ENCODE results near the gene MLNR.

The MLNR gene

DNA sequence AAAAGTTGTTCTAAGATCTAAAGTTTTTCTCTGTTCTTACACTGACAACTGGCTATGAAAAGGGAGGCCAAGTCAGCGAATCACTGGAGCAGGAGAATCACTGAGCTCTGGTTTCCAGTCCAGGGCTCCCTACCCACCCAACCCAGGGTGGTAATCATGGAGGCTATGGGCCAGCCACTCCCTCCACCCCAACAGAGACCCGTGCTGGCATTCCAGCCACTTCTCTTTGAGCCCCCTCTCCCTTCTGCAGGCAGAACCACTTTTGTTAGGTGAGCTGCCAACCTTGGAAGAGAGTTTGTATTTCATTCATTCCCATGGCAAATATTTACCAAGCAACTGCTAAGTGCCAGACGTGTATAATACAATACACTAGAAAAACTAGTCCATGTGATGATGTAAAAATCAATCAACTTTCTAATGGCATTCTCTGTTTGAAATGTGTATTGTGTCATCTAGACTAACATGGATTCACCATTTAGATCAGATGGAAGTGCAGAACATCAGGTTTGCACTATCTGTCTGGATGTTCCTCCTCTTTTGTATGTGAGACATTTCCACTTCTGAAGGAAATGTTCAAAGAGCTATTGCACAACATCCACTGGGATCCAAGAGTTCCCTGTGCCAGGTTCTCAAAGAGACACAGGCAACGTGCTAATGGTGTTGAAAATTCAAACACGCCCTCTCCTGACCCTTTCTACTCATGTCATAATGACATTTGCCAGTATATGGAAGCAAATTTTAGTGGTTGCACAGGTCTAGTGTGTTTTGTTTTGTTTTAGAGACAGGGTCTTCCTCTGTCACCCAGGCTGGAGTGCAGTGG lies 5.3 kb downstream of the MLNR start:
- no peak for DNase-seq (ENCODE audit: low read depth in 1 of 2, low spot score in 1 of 2)

DNA sequence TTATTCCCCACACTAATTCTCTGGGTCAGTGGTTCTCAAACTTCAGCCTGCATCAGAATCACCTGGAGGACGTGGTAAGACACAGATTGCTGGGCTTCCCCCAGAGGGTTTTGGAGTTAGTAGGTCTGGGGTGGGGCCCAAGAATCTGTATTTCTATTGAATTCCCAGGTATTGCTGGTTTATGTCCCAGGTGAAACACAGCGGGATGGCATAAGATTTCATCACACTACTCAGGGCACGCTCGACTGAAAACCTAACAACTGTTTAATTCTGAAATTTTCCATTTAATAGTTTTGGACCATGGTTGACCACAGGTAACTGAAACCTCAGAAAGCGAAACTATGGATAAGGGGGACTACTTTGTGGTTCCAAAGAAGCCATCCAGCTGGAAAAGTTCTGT lies 6.5 kb downstream of the MLNR start:
- no peak for DNase-seq (ENCODE audit: low read depth in 1 of 2, low spot score in 1 of 2)

DNA sequence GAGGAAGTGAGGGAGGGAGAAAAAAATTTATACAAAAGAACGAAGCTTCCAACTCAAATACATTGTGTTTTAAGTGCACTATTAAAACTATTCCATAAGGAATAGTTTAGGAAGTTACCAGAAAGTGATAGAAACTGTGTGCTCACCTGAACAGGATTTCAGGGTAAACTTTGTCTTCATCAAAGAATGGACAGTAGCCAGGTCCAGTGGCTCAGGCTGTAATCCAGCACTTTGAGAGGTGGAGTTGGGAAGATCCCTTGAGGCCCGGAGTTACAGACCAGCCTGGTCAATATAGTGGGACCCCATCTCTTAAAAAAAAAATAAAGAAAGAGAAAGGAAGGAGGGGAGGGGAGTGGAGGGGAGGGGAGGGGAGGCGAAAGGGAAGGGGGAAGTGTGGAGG lies 14.6 kb downstream of the MLNR start:
- DNase-seq (ENCODE audit: low read depth in 1 of 2, low spot score in 1 of 2) = no peak

DNA sequence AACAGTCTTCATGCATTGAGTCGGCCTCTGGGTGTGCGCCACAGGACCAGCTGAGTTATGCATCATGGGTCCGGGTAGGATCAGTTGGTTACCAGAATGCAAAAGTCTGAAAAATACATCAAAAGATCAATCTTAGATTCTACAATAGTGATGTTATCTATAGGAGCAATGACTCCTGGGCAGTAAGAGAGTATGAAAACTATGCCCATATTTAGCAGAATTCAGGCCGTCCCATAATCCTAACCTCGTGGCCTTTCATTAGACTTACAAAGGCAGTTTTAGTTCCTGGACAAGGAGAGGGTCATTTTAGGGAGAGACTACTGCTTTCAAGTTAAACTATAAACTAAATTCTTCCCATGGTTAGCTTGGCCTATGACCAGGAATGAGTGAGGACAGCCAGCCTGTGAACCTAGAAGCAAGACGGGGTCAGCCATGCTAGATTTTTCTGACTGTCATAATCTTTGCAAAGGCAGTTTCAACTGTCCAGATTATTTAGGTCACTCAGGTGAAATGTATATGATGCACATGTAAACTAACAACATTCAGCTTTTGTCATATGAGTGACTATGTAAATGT lies 15.8 kb downstream of the MLNR start:
- DNase-seq (ENCODE audit: low read depth in 1 of 2, low spot score in 1 of 2) = no peak

DNA sequence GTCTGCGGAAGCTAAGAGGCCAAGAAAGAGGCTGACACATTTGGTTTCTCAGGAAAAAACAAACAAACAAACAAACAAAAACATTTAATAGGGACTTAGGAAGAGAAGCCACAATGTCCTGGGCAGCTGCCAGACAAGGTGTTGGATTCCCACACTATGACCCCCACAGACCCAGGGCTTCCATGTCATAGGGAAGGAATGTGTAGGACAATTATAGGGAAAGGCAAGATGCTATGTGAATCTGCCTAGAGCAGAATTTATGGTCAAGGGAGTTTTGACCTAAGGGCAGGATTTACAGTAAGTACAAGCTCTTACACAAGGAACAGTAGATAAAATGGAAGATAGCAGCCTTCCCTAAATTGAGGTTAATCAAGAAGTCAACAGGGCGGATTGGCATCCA lies 18.5 kb downstream of the MLNR start:
- no peak for DNase-seq (ENCODE audit: low read depth in 1 of 2, low spot score in 1 of 2)

DNA sequence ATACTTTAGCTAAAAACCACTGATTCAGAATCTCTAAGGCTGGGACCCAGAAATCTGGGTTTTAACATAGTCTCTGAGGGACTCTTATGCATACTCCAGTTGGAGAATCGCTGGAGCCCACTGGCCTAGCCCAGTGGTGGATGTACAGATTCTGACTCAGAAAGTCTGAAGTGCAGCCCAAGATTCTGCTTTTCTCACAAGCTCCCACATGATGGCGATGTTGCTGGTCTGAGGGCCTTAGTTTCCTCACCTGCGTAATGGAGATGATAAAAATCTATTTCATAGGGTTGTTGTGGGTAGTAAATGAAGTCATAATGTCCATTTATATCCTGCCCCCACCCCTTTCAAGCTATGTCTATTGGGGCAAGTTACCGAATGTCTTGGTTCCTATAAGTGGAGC lies 19.9 kb downstream of the MLNR start:
- DNase-seq (ENCODE audit: low read depth in 1 of 2, low spot score in 1 of 2) = no peak

DNA sequence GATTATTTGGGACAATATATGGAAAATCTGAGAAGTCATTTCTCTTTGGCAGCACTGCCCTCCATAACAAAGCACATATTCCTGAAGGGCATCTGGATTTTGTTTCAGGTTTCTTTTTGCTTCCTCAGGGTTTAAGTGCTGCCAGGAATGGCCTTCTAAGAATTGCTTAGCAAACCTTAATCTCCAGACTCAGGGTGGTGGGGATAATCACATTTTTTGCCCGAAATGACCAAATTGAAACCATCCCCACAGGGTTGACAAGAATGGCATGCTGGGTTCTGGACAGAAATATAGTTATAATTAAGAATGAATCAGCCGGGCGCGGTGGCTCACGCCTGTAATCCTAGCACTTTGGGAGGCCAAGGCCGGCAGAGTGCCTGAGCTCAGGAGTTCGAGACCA lies 21.2 kb downstream of the MLNR start:
- DNase-seq (ENCODE audit: low read depth in 1 of 2, low spot score in 1 of 2) = no peak

DNA sequence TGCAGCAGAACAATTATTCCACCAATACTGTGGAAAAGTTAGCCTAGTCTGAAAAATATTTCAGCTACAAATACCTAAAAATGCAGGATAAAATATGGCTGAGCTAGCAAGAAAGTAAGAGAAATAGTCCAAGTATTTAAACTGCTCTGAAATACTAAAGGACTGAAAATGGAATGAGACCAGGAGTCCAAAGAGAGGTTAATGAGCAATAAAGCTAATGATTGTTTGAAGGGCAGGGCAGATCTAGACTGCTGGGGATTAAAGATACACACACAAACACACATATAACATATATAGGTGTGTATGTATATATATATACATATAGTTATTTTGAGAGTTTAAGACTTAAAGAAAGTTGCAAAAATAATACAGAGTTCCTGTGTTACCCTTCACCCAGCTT lies 25.0 kb downstream of the MLNR start:
- no peak for DNase-seq (ENCODE audit: low read depth in 1 of 2, low spot score in 1 of 2)

DNA sequence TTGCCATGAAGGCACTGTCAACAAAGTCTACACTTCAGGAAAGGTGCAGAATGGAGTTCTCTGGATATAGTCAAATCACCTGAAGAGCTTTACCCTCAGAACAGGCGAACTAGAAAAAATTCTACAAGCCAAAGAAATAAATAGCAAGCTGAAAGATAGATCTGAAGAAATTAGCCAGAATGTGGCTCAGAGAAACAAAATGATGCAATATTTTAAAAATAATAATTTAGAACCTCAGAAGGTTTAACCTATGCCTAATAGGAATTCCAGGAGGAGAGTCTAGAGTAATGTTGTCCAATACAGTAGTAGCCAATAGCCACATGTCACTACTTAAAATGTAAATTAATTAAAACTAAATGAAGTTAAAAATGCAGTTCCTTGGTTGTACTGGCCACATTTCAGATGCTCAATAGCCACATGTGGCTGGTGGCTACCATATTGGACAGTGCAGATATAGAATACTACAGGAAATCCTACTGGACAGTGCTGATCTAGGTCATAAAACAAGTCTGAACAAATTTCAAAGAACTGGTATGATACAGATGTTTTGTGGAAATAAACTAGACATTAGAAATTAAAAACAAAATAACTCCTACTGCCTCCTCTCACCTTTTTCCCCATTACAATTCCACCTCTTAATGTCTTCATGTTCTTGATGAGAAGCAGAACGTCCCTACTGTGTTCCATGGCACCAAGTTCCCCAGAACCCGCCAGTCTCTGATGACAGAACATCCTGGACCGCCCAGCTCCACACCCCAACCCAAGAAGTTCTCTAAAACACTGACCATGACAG lies 26.9 kb downstream of the MLNR start:
- DNase-seq (ENCODE audit: low read depth in 1 of 2, low spot score in 1 of 2) = no peak

DNA sequence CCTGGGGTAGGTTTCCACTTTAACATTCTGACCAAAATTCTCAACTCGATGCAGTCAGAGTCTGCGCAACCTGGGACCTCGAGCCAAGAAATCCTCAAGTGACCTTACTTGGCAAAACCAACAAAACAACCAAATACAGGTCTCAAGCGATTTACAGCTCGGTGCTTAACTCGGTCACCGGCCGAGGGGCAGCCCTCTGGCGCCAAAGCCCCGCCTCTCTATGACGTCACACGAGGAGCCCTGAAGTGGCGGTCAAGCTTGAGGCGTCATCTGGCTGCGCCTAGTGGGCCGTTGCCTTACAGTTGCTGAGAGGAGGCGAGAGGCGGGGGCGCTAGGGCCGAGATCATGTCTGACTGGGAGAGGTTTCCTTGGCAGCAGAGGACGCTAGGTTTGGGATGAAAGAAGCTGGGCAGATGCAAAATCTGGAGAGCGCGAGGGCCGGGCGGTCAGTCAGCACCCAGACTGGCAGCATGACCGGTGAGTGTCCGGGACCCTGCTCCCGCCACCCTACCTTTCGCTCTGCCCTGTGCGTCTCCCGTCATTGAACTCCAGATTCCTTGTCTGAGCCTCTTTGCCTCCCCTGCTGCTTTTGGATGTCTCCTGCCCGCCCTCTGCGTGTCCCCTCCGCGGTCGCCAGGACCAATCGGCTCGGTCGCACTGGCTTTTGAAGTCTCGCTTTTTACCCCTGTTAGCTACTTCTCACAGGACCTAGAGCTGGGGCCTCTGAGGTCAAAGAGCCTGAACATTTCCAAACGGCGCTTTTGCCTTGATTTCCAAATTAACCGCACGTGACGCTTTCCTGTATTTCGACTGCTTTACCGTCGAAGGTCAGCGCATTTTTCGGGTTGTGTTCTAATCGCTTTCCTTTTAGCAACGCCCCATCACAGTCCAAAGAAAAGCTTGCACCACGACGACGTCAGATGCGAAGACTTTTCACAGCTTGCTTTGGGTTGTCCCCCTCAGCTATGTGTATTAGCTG lies 27.8 kb downstream of the MLNR start, which contains the start of gene CDADC1:
Gene CDADC1, plus strand, starts transcription at position 283 of the 979 bp plus-strand sequence. Its CDS starts 113 bp downstream, at position 396.
- peak; percentile 68 to 75 for DNase-seq (ENCODE audit: low read depth in 1 of 2, low spot score in 1 of 2)

DNA sequence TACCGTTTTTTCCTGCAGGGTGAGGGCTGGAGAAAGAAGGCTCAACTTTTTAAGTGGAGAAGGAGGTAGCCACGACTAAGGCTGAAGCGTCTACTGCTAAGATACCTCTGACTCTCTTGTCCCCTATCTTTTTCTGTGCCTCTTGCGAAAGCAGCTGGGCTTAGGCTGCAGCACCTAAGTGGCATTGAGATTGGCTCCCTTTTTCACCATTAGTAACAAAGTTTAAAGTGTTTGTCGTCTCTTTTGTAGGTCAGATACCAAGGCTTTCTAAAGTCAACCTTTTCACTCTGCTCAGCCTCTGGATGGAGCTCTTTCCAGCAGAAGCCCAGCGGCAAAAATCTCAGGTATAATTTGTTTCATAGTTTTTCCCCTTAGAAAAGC lies 28.5 kb downstream of the MLNR start:
- DNase-seq (ENCODE audit: low read depth in 1 of 2, low spot score in 1 of 2) = no peak

DNA sequence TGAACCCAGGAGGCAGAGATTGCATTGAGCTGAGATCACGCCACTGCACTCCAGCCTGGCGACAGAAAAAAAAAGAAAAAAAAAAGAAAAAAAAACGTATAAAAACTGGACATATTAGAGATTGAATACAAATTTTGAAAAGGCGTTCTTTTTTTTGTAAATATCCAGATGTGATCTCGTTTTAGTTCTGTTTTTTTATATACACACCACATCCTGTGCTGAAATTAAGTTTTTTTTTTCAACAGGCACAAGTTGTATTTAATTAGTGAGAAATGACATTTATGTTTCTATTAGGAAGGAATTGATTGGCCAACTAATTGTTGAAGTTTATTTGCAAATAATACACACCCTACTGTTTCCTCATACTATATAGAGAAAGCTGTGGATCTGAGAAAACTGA lies 31.2 kb downstream of the MLNR start:
- DNase-seq (ENCODE audit: low read depth in 1 of 2, low spot score in 1 of 2) = no peak

DNA sequence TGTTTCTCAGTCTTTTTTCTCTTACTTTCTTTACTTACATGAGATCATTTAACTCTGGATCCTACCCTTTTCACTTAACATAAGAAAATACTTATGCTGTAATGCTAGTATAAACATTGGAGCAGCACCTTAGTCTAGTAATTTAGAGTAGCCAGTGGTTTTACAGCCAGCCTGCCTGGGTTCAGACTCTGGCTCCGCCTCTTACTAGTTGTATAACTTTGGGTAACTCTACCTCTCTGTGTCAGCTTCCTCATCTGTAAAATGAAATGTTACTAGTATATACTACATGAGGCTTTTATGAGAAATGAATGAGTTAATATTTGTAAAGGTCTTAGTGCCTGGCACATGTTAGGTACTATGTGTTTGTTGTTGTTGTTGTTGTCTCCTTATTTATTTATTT lies 33.2 kb downstream of the MLNR start:
- DNase-seq (ENCODE audit: low read depth in 1 of 2, low spot score in 1 of 2) = no peak

DNA sequence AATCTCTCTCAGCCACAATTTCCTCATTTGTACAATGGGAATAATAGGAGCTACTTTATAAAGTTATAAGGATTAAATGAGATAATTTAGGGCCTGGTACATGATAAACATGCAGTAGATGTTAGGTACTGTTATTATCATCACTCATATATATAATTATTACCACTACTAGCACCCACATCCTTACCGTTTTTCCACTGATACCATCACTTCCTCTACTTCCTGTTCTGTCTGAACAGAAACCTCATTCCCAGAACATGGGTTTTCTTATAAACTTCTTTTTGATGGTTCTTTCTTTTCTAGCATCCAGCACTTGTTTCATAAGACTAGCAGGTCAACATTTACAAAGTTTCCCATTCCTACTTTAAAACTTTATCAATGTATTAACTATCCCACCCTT lies 33.9 kb downstream of the MLNR start:
- no peak for DNase-seq (ENCODE audit: low read depth in 1 of 2, low spot score in 1 of 2)

DNA sequence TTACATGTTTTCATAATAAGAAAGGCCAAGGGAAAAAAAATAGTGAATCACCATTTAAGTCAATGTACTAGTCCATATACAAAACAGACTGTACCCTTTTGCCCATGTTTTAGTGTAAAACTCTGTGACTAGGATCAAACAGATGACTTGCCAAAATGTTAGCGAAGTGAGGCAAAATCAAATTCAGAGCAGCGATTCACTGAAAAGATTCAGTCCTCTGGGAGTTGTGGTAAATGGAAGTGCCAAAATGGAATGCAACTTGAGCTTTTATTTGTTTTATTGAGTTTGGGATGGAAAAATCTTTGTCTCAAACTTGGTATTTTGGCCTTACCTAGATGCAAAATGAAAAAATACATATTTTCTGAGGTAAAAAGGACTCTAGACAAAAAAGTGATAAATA lies 36.7 kb downstream of the MLNR start:
- DNase-seq (ENCODE audit: low read depth in 1 of 2, low spot score in 1 of 2) = no peak

DNA sequence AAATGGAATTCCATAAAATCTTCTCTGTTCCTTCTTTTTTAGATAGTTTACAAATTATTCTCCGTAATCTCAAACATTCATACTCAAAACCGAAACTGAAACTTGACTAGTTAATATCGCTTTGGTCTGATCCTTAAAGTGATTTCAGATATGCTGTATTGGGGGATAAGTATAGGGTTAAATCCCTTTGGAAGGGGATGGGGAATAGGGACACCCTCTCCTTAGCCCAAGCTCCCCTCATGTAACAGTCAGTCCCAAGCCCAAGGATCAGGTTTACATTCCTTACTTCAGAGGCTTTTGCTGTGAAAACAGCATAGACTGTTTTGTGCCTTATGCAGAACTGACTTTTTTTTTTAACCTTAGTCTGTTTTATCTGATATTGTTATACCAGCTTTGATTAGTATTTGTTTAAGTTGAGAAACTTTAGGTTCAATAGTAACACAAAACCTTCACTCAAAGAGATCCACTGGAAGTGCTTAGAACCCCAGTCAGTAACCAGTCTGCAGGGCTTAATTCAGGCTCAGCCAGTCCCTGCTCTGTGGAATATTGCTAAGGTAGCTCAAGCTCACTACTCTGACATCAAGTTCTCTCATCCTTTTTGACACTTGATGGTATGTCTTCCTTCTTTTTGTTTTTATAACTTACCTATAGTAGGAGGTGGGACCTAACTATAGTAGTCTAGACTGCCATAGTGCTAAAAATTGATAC lies 38.1 kb downstream of the MLNR start:
- no peak for DNase-seq (ENCODE audit: low read depth in 1 of 2, low spot score in 1 of 2)

DNA sequence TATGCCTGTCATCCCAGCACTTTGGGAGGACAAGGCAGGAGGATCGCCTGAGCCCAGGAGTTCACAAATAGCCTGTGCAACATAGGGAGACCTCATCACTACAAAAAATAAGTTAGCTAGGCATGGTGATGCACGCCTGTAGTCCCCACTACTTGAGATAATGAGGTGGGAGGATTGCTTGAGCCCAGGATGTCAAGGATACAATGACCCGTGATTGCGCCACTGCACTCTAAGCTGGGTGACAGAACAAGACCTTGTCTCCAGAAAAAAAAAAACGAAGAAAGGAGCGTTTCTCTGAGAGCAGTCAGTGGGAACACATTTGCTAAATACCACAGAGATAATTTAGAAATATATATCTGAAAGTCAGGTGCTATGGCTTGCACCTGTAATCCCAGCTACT lies 39.4 kb downstream of the MLNR start:
- DNase-seq (ENCODE audit: low read depth in 1 of 2, low spot score in 1 of 2) = no peak

DNA sequence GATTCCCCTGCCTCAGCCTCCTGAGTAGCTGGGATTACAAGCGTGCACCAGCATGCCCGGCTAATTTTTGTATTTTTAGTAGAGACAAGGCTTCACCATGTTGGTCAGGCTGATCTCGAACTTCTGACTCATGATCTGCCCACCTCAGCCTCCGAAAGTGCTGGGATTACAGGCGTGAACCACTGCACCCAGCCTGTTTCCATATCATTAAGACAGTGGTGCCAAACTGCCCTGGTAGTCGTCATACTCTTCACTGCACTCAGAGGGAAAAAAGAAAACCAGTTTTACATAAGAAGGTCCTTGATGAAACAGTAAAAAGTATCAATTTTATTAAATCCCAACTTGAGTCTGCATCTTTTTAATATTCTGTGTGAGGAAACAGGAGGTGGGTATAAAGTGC lies 42.5 kb downstream of the MLNR start:
- DNase-seq (ENCODE audit: low read depth in 1 of 2, low spot score in 1 of 2) = no peak

DNA sequence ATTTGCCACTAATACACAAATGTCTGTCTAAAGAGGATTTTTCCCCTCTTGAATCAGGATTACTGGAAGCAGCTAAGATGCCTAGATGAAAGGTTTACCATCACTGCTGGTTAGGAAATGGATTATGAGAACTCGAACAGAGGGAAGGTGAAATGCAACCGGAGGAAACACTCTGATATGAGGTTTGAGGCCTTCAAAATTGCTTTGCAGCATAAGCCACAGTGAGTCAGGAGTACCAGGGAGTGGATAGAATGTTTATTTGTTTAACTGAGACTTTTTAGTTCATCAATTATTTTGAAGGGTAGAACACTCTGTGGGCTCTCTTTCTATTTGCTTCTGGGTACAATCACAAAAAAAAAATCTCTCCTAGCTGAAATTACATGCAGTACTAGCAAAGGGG lies 45.7 kb downstream of the MLNR start:
- no peak for DNase-seq (ENCODE audit: low read depth in 1 of 2, low spot score in 1 of 2)

DNA sequence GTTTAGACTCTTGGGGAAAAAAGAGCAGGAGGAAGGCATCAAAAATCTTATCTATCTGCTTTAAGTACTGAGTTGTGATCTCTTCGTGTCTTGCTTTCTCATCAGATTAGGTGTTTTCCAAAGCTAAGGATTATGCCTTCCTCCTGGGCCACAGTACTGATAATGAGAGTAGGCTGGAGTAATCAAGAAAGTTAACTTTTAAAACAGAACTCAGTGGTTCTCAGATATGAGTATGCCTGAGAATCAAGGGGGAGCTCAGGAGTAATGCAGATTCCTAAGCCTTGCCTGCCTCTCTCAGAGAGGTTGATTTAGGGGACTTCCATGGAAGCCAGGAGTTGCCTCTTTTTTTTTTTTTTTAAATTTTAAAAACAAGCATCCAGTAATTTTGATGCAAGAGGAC lies 51.1 kb downstream of the MLNR start:
- no peak for DNase-seq (ENCODE audit: low read depth in 1 of 2, low spot score in 1 of 2)

Measured in activated T-helper 1 cell treated with anti-CD3 and anti-CD28 coated beads, Interleukin-2, amount 50 U/mL, for 16 hours (primary cell).